Kidney (tissue), 14 donors: ENCODE measurements around the gene WDSUB1. TPM values are rescaled to one million over a fixed set of nuclear protein-coding genes. Genes with fewer than 3 reads are reported as not detected.

Source experiments
- DNase-seq, 5 donors: peaks; one replicate each; pipeline ENCODE4 v3.0.0-alpha.2; 2013 to 2020
- FAIRE-seq: peaks from 2 replicates; lab custom pipeline; 2012; peaks lifted over from hg19 to GRCh38; lab: Jason Lieb, UNC
- H3K27ac ChIP-seq, 2 donors: one replicate each; pipeline ENCODE4 v1.7.0; 2013; ENCODE audit warnings: low read depth in 2 of 2, low read length in 2 of 2, inconsistent platforms in 1 of 2
- H3K27me3 ChIP-seq: one replicate; pipeline ENCODE4 v1.7.1; 2013; ENCODE audit warnings: low read length, inconsistent platforms; ENCODE audit not compliant: control insufficient read depth, insufficient read depth
- H3K36me3 ChIP-seq, 3 donors: one replicate each; pipeline versions ENCODE4 v1.7.0 to v1.7.1; 2013; ENCODE audit warnings: low read length in 3 of 3, control low read depth in 1 of 3, inconsistent platforms in 1 of 3; ENCODE audit not compliant: insufficient read depth in 3 of 3, control insufficient read depth in 2 of 3
- H3K4me1 ChIP-seq, 3 donors: one replicate each; pipeline versions ENCODE4 v1.7.0 to v1.7.1; 2013; ENCODE audit warnings: low read length in 3 of 3, inconsistent platforms in 1 of 3, low read depth in 1 of 3; ENCODE audit not compliant: control insufficient read depth in 2 of 3, insufficient read depth in 2 of 3
- H3K4me3 ChIP-seq, 3 donors: one replicate each; pipeline versions ENCODE4 v1.7.0 to v1.8.1; 2013; ENCODE audit warnings: low read length in 3 of 3, control low read depth in 1 of 3, inconsistent platforms in 1 of 3
- H3K9ac ChIP-seq, 3 donors: one replicate each; pipeline versions ENCODE4 v1.7.0 to v1.7.1; 2013; ENCODE audit warnings: low read length in 3 of 3, control low read depth in 1 of 3, inconsistent platforms in 1 of 3
- H3K9me3 ChIP-seq, 3 donors: one replicate each; pipeline versions ENCODE4 v1.7.0 to v1.7.1; 2013; ENCODE audit warnings: low read length in 3 of 3, control low read depth in 1 of 3, inconsistent platforms in 1 of 3; ENCODE audit not compliant: control insufficient read depth in 2 of 3, insufficient read depth in 1 of 3
- intact Hi-C: fragments of 100-400 bp; cut with DNase I; formaldehyde crosslinking; loops from one replicate; pipeline ENCODE4 v1.11.1; 2022
- polyA plus RNA-seq: library from polyadenylated mRNA; stranded (reverse); fragments of 350-450 nt; fragmentation: Illumina TruSeq; extraction: RNeasy Lipid Tissue Mini Kit (QIAGEN cat#74804); gene quantifications from one replicate; pipeline ENCODE4 v1.2.3, GENCODE V29; 2014; ENCODE audit warnings: low read depth, low replicate concordance; ENCODE audit not compliant: insufficient read depth
- total RNA-seq: library from RNA; stranded (reverse); fragmentation: NEBNext Ultra II Directional; extraction: Animal tissue kit (Norgen Biotek cat#: 25700); gene quantifications from one replicate; pipeline ENCODE4 v1.2.1, GENCODE V29; 2021
- TF ChIP-seq, protein P1 (sequence below): IDR thresholded peaks from 3 replicates; pipeline ENCODE4 v1.5.1; 2012; ENCODE audit warnings: mild to moderate bottlenecking, moderate library complexity, borderline replicate concordance; ENCODE audit not compliant: insufficient read depth; ENCODE audit errors: extremely low read depth
- donor health status: control.
- donor health status: control.
- donor health status: control.
- donor health status: control.
- donor health status: control.
- donor health status: DM: yes; HTN: yes; CAD: no.
- donor health status: Normal renal cell carcinoma (clear cell type).

Gene WDSUB1
- total and polyA plus RNA-seq, 2 donors from 2014 or later = 11.6 to 22.1 TPM

DNA sequence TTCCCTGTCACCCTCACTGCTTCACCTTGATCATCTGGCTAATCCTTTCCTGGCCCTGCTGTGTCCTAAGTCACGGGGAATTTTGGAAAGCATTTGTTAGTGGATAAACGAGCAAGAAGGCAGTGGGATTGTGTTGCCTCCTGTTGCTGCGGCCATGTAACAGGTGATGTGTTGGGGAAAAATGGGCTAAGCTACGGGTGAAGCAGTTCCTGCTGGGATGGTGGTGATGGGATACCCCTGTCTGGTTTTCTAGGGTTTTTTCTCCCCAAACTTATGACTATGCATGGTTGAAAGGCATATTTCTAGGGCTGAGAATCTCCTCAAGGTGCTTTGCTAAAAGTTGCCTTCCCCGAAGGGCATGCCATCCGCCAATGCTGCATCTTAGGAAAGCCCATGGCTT, 68.1 kb downstream of the WDSUB1 start:
- Histone ChIP-seq H3K4me1 (no peaks in the 10 kb centered on the region), H3K36me3 (peaks cover 8 to 29% (median 26%) of the 10 kb centered on the region in 3 donors), H3K9ac (no peak overlapping the region), H3K9me3 (no peaks in the 10 kb centered on the region), H3K27me3 (no peaks in the 10 kb centered on the region), H3K4me3 (no peak overlapping the region), H3K27ac (no peak overlapping the region)
- intact Hi-C loops = no loop called here
- DNase-seq (no peak), FAIRE-seq (no peak)
- TF ChIP-seq, protein P1, sequence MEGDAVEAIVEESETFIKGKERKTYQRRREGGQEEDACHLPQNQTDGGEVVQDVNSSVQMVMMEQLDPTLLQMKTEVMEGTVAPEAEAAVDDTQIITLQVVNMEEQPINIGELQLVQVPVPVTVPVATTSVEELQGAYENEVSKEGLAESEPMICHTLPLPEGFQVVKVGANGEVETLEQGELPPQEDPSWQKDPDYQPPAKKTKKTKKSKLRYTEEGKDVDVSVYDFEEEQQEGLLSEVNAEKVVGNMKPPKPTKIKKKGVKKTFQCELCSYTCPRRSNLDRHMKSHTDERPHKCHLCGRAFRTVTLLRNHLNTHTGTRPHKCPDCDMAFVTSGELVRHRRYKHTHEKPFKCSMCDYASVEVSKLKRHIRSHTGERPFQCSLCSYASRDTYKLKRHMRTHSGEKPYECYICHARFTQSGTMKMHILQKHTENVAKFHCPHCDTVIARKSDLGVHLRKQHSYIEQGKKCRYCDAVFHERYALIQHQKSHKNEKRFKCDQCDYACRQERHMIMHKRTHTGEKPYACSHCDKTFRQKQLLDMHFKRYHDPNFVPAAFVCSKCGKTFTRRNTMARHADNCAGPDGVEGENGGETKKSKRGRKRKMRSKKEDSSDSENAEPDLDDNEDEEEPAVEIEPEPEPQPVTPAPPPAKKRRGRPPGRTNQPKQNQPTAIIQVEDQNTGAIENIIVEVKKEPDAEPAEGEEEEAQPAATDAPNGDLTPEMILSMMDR = no peak

GRCh38 chr2:159217676-159218075, 68.8 kb downstream of the WDSUB1 start:
- H3K27me3 ChIP-seq = no peaks in the 10 kb centered on the region

GRCh38 chr2:159215116-159215515, 71.4 kb downstream of the WDSUB1 start:
- Histone ChIP-seq H3K9me3 (no peaks in the 10 kb centered on the region), H3K27me3 (no peaks in the 10 kb centered on the region), H3K27ac (no peak overlapping the region), H3K36me3 (peaks cover 8 to 24% (median 20%) of the 10 kb centered on the region in 3 donors), H3K4me3 (no peak overlapping the region), H3K4me1 (peaks cover 0 to 11% (median 5%) of the 10 kb centered on the region in 3 donors), H3K9ac (no peak overlapping the region)
- FAIRE-seq (no peak), DNase-seq (no peak)
- intact Hi-C loops = no loop called here
- TF ChIP-seq, protein P1 = no peak

More at GRCh38 chr2:159217676-159218075, 68.8 kb downstream of the WDSUB1 start:
- TF ChIP-seq, protein P1 = no peak
- Histone ChIP-seq H3K9me3 (no peaks in the 10 kb centered on the region), H3K4me1 (no peaks in the 10 kb centered on the region), H3K27ac (no peak overlapping the region), H3K36me3 (peaks cover 8 to 29% (median 26%) of the 10 kb centered on the region in 3 donors), H3K4me3 (no peak overlapping the region), H3K9ac (no peak overlapping the region)
- DNase-seq = no peak
- no peak for FAIRE-seq
- intact Hi-C loops = no loop called here
